Activated naive CD8-positive, alpha-beta T cell treated with anti-CD3 and anti-CD28 coated beads, Interleukin-2, amount 10 ng/mL, durations not matched to agents 7 days and 5 days (primary cell): ENCODE results near the gene MYO1D. TPM values are rescaled to one million over a fixed set of nuclear protein-coding genes. Genes with fewer than 3 reads are reported as not detected.
A peak's percentile ranks its signal among the peaks of the same experiment; 100 is the strongest.

Source experiments
- ATAC-seq: fragments of 150-1000 bp; cut with Tn5 transposase; one replicate; pipeline ENCODE4 v1.10.0; 2021; ENCODE audit warnings: low read depth, moderate library complexity
- POLR2A ChIA-PET: fragments of 350-600 bp; sonication (Branson Sonifier 250); formaldehyde crosslinking; loops from one replicate; lab custom pipeline; 2021; ENCODE audit warnings: antibody characterized with exemption; lab: Charles Lee
- DNase-seq: peaks from one replicate; pipeline ENCODE4 v3.0.0; 2021
- H3K27ac Mint-ChIP-seq: one replicate; pipeline ENCODE4 v1.8.0; 2022; ENCODE audit warnings: mild to moderate bottlenecking, mixed read lengths
- H3K27me3 Mint-ChIP-seq: one replicate; pipeline ENCODE4 v1.8.0; 2022; ENCODE audit warnings: mild to moderate bottlenecking, moderate library complexity, mixed read lengths
- H3K36me3 Mint-ChIP-seq: one replicate; pipeline ENCODE4 v1.8.0; 2021; ENCODE audit warnings: mild to moderate bottlenecking, mixed read lengths
- H3K4me1 Mint-ChIP-seq: one replicate; pipeline ENCODE4 v1.8.0; 2021; ENCODE audit warnings: mixed read lengths
- H3K4me3 Mint-ChIP-seq: one replicate; pipeline ENCODE4 v1.8.0; 2022; ENCODE audit warnings: mild to moderate bottlenecking, moderate library complexity, mixed read lengths
- H3K9me3 Mint-ChIP-seq: one replicate; pipeline ENCODE4 v1.8.0; 2021; ENCODE audit warnings: mixed read lengths
- total RNA-seq, 2 experiments: library from RNA; stranded (reverse); gene quantifications; one replicate each; pipeline ENCODE4 v1.2.3, GENCODE V29; 2021

MYO1D gene
- total RNA-seq, 2 experiments from 2014 or later: 5.5 to 9.0 TPM

- ATAC-seq (no peak), DNase-seq (no peak)
- Mint-ChIP-seq H3K9me3 (no peaks in the 10 kb centered on the region), H3K27ac (no peak overlapping the region), H3K27me3 (peaks cover 28% of the 10 kb centered on the region), H3K4me1 (peaks cover 9% of the 10 kb centered on the region), H3K36me3 (no peaks in the 10 kb centered on the region), H3K4me3 (no peak overlapping the region)
- POLR2A ChIA-PET: no interaction called here
Measured at GRCh38 chr17:32880671-32881453, 3.9 kb upstream of the MYO1D start.

DNA sequence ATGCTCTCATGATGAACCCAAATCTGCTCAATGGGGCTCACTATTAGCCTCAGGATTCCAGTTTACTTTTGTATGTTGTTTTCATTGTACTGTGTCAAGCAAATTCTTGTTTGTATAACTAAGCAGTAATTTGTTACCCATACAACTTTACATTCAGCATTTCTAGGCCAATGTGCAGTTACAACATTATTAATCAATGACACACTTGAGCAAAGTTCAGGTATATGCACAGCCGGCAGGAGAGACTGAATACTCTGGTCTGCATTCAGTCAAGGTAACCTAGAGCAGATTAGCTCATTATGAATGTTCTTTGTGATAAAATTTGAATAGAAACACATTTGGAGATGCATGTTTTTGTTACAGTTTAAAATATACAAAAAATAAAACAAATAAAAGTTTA lies 2.2 kb upstream of the MYO1D start:
- ATAC-seq (no peak), DNase-seq (no peak)
- H3K4me3 Mint-ChIP-seq: no peak overlapping the region
- H3K36me3 Mint-ChIP-seq: no peaks in the 10 kb centered on the region
- POLR2A ChIA-PET: no interaction called here
- peaks cover 12% of the 10 kb centered on the region for H3K4me1 Mint-ChIP-seq
- H3K27me3 Mint-ChIP-seq: peaks cover 21% of the 10 kb centered on the region
- H3K9me3 Mint-ChIP-seq: no peaks in the 10 kb centered on the region
- no peak overlapping the region for H3K27ac Mint-ChIP-seq

GRCh38 chr17:32878211-32878610 lies 1.3 kb upstream of the MYO1D start:
- POLR2A ChIA-PET: no interaction called here

DNA sequence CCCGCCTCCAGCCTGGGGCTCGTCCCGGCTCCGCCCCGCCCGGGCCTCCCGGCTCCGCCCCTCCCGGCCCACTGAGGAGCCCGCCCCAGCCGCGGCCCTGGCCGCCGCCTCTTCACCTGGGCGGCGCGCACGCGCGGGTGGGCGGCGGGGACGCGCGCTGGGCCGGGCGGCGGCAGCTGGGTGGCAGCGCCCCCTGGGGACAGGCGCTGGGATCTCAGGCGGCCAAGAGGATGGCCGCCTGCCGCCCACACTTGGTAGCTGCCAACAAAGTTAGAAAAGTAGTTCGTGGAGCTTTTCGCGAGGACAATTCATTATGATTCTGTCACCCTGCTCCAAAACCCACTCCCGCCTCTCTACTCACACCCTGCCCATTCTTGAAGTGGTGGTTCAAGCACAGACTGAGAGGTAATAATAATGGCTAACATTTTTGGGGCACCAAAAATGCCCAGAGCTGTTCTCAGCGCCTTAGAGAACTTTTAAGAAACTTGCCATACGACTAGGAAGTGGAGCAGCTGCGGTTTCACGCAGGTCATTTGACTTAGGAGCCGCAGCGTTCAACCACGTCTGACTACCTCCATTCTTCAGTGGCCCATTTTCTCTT lies 340 bp upstream of the MYO1D start:
- POLR2A ChIA-PET: interaction anchor here (0.6 to 1.1 kb wide), 4 partner anchors 26 to 415 kb away, joined by 3 to 4 read pairs (median 3); no protein-coding TSS in a partner anchor
- Mint-ChIP-seq H3K4me3 (peak overlapping the region; percentile 72), H3K9me3 (no peaks in the 10 kb centered on the region), H3K36me3 (no peaks in the 10 kb centered on the region), H3K27ac (peak overlapping the region; percentile 59), H3K27me3 (peaks cover 21% of the 10 kb centered on the region), H3K4me1 (peaks cover 12% of the 10 kb centered on the region)
- peak; percentile 99 for DNase-seq
- ATAC-seq: peak; percentile 95

More at GRCh38 chr17:32878211-32878610, 1.3 kb upstream of the MYO1D start:
- DNase-seq (no peak), ATAC-seq (no peak)
- H3K9me3 Mint-ChIP-seq: no peaks in the 10 kb centered on the region
- no peak overlapping the region for H3K4me3 Mint-ChIP-seq
- peaks cover 21% of the 10 kb centered on the region for H3K27me3 Mint-ChIP-seq
- no peaks in the 10 kb centered on the region for H3K36me3 Mint-ChIP-seq
- H3K4me1 Mint-ChIP-seq: peaks cover 12% of the 10 kb centered on the region
- no peak overlapping the region for H3K27ac Mint-ChIP-seq

GRCh38 chr17:32875923-32876416 lies 954 bp downstream of the MYO1D start:
- no peaks in the 10 kb centered on the region for H3K9me3 Mint-ChIP-seq
- H3K36me3 Mint-ChIP-seq: no peaks in the 10 kb centered on the region
- H3K4me3 Mint-ChIP-seq: peak overlapping the region; percentile 90
- H3K27me3 Mint-ChIP-seq: peaks cover 18% of the 10 kb centered on the region
- POLR2A ChIA-PET: interaction anchor here (0.7 kb wide), 1 partner anchor 98 kb away, joined by 3 read pairs; no protein-coding TSS in a partner anchor
- ATAC-seq (no peak), DNase-seq (no peak)
- peaks cover 12% of the 10 kb centered on the region for H3K4me1 Mint-ChIP-seq
- no peak overlapping the region for H3K27ac Mint-ChIP-seq

GRCh38 chr17:32875230-32875917 lies 1.6 kb downstream of the MYO1D start:
- H3K9me3 Mint-ChIP-seq: no peaks in the 10 kb centered on the region
- H3K4me3 Mint-ChIP-seq: peak overlapping the region; percentile 90
- H3K27me3 Mint-ChIP-seq: peaks cover 15% of the 10 kb centered on the region
- DNase-seq (no peak), ATAC-seq (no peak)
- H3K36me3 Mint-ChIP-seq: no peaks in the 10 kb centered on the region
- H3K27ac Mint-ChIP-seq: no peak overlapping the region
- POLR2A ChIA-PET: interaction anchor here (0.7 kb wide), 1 partner anchor 99 kb away, joined by 3 read pairs; no protein-coding TSS in a partner anchor
- peaks cover 12% of the 10 kb centered on the region for H3K4me1 Mint-ChIP-seq

GRCh38 chr17:32873114-32873513 lies 3.8 kb downstream of the MYO1D start:
- Mint-ChIP-seq H3K27me3 (peaks cover 5% of the 10 kb centered on the region), H3K27ac (no peak overlapping the region), H3K4me3 (no peak overlapping the region), H3K4me1 (peaks cover 12% of the 10 kb centered on the region), H3K9me3 (no peaks in the 10 kb centered on the region), H3K36me3 (no peaks in the 10 kb centered on the region)
- ATAC-seq: no peak
- no peak for DNase-seq
- POLR2A ChIA-PET: no interaction called here

DNA sequence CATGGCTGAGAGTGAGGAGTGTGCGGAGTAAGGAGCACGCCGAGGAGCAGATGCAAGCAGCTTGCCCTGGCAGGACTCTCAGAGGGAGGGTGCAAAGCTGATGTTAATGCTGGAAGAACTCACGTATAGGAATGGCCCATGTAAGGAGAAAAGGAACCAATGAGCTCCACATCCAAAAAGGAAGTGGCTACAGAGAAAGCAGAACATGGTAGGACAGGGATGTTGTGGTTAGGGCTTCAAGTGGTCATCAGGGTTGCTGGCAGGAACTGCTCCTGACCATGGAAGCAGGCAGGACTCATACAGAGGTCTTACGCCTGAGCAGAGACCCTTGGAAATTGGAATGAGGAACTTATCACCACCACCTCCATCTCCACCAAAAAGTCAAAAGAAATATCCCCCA lies 5.2 kb downstream of the MYO1D start:
- ATAC-seq: no peak
- POLR2A ChIA-PET: no interaction called here
- H3K27ac Mint-ChIP-seq: no peak overlapping the region

GRCh38 chr17:32870969-32871368 lies 6.0 kb downstream of the MYO1D start:
- no peak for ATAC-seq
- peaks cover 5% of the 10 kb centered on the region for H3K4me1 Mint-ChIP-seq
- H3K4me3 Mint-ChIP-seq: no peak overlapping the region
- POLR2A ChIA-PET: no interaction called here
- H3K36me3 Mint-ChIP-seq: no peaks in the 10 kb centered on the region
- H3K9me3 Mint-ChIP-seq: no peaks in the 10 kb centered on the region
- peaks cover 4% of the 10 kb centered on the region for H3K27me3 Mint-ChIP-seq
- H3K27ac Mint-ChIP-seq: no peak overlapping the region
- no peak for DNase-seq

More for the DNA sequence above, 5.2 kb downstream of the MYO1D start:
- H3K27me3 Mint-ChIP-seq: peaks cover 7% of the 10 kb centered on the region
- no peaks in the 10 kb centered on the region for H3K36me3 Mint-ChIP-seq
- no peak for DNase-seq
- no peaks in the 10 kb centered on the region for H3K9me3 Mint-ChIP-seq
- no peak overlapping the region for H3K4me3 Mint-ChIP-seq
- peaks cover 8% of the 10 kb centered on the region for H3K4me1 Mint-ChIP-seq

- Mint-ChIP-seq H3K4me1 (no peaks in the 10 kb centered on the region), H3K36me3 (no peaks in the 10 kb centered on the region), H3K9me3 (no peaks in the 10 kb centered on the region), H3K4me3 (no peak overlapping the region), H3K27ac (no peak overlapping the region), H3K27me3 (peaks cover 2% of the 10 kb centered on the region)
- DNase-seq: no peak
- POLR2A ChIA-PET: no interaction called here
- ATAC-seq: no peak
Measured at GRCh38 chr17:32870027-32870670, 6.8 kb downstream of the MYO1D start.

- Mint-ChIP-seq H3K36me3 (no peaks in the 10 kb centered on the region), H3K27me3 (peaks cover 2% of the 10 kb centered on the region), H3K27ac (no peak overlapping the region), H3K4me1 (no peaks in the 10 kb centered on the region), H3K9me3 (no peaks in the 10 kb centered on the region), H3K4me3 (no peak overlapping the region)
- ATAC-seq: no peak
- POLR2A ChIA-PET: no interaction called here
- DNase-seq: no peak
Measured at GRCh38 chr17:32869345-32870026, 7.4 kb downstream of the MYO1D start.

DNA sequence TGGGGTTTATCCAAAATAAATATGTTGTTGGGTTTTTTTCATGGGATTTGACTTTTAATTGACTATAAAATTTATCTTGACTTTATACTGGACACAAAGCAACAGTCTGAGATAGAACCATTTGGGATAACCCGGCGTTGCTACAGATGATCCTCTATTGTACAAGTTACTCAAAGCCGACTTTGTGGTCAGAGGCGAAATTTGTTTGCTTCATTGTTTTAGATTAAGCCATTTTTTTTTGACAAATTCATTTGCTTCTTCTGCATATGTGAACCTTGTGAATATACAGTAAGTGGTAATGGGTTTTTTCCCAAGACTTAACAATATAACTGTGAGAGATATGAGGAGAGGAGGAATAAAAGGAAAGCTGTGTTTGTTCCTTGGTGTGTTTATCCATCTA lies 11.8 kb downstream of the MYO1D start:
- Mint-ChIP-seq H3K27ac (no peak overlapping the region), H3K4me3 (no peak overlapping the region), H3K9me3 (no peaks in the 10 kb centered on the region), H3K27me3 (peaks cover 2% of the 10 kb centered on the region), H3K36me3 (no peaks in the 10 kb centered on the region), H3K4me1 (no peaks in the 10 kb centered on the region)
- POLR2A ChIA-PET: no interaction called here
- ATAC-seq (no peak), DNase-seq (no peak)
